ENCODE results near the gene NDUFS8.
"Not testable (repeated sequence)": the region's sequence is repeated elsewhere in the genome, so short reads cannot be mapped to it uniquely, and the experiment has no call there.

The NDUFS8 gene

DNA sequence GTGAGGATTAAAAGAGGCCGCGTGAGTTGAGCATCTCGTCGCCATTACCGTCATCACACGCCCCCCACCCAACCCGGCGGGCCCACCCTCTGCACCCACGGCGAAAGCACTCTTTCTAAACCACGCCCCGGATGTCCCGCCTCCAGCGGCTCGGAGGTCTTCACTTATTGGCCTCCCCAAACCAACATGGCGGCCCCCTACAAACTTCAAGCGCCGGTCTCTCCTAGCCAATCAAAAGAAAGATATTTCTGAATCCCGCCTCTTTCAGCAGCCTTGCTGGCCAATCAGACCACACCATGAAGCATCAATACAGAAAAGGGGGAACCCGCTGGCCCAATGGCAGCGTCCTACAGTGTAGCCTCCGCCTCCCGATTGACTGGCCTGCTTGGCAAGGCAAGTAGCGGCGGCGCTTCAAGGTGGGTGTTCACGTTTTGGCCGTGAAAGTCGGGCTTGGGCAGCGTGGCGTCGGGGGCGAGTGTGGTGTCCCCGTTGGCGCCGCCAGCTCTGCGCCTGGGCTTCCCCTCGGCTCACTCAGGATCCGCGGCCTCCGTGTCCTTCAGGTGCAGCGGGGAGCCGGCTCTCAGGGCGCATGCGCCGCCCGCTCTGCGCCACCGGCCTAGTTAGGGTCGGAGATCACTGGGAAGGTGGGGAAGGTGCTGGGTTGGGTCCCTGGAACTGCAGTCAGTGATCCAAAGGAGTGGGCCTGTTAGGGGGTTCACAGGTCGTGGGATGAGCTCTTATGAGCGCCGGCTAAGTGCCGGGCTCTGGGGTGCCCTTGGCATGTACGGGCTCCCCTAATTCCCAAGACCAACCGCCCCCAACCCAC is at the start of gene NDUFS8:
Gene NDUFS8, plus strand, starts transcription at position 364 of the 826 bp plus-strand sequence. CDS start 1,471 bp downstream, outside the sequence.
- peak; percentile 93 for DNase-seq (ENCODE audit: low read depth)

GRCh38 chr11:67981226-67981625 is 49.3 kb upstream of the NDUFS8 start:
- DNase-seq (ENCODE audit: low read depth) = not testable (repeated sequence)

- DNase-seq (ENCODE audit: low read depth) = not testable (repeated sequence)
Measured at GRCh38 chr11:67982255-67982857, 48.1 kb upstream of the NDUFS8 start.

DNA sequence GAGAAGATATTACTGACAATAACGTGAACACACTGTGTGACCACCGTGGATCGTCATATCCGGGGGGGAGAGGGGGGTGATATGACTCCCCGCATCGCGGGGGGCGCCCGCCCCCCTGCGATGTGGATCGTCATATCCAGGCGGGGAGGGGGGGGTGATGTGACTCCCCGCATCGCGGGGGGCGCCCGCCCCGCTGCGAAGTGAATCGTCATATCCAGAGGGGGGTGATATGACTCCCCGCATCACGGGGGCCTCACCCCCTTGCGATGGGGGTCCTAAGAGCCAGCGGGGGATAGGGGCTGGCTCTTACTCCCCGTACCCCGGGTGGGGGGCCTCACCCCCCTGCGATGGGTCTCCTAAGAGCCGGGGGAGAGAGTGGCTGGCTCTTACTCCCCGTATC is 46.5 kb upstream of the NDUFS8 start:
- no peak for DNase-seq (ENCODE audit: low read depth)

GRCh38 chr11:67985302-67985701 is 45.2 kb upstream of the NDUFS8 start:
- DNase-seq (ENCODE audit: low read depth) = not testable (repeated sequence)

GRCh38 chr11:67990546-67991346 is 39.7 kb upstream of the NDUFS8 start:
- not testable (repeated sequence) for DNase-seq (ENCODE audit: low read depth)

- DNase-seq (ENCODE audit: low read depth) = not testable (repeated sequence)
Measured at GRCh38 chr11:67991347-67992121, 38.9 kb upstream of the NDUFS8 start.

- DNase-seq (ENCODE audit: low read depth) = peak; percentile 31
Measured at GRCh38 chr11:67993821-67994220, 36.7 kb upstream of the NDUFS8 start.

DNA sequence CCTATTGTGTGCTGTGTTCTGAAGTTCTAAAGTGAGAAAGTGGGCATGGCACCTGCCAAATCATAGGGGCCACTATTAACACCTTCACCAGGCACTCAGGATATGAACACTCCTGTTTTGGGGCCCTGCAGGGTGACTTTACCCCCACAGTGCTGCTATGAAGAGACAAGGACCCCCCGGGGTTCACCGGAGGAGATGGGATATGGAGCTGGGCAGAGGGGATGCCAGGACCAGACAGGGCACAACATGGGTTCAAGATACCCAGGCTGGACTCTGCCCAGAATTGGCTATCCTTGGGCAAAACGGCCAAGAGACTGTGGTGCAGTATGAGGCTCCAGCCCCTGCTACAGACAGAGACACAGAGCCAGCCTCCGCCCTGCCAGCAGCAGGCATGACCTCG is 36.1 kb upstream of the NDUFS8 start:
- not testable (repeated sequence) for DNase-seq (ENCODE audit: low read depth)

DNA sequence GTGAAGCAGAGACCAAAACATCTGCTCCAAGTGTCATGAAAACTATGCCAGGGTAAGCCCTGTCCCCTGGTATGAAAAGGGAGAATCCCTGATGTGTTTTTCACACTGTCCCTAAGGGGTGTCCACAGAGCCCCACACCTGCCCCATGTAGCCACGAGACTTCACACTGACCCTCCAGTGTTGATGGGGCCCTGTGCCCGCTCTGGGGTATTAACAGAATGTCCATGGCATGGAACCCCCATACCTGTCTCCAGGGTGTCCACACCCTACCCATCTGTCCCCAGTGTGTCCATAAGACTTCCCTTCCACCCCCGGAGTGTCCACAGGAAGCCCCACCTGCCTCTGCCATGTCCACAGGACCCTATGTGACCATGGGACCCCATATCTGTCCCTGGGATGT is 35.4 kb upstream of the NDUFS8 start:
- DNase-seq (ENCODE audit: low read depth) = not testable (repeated sequence)

DNA sequence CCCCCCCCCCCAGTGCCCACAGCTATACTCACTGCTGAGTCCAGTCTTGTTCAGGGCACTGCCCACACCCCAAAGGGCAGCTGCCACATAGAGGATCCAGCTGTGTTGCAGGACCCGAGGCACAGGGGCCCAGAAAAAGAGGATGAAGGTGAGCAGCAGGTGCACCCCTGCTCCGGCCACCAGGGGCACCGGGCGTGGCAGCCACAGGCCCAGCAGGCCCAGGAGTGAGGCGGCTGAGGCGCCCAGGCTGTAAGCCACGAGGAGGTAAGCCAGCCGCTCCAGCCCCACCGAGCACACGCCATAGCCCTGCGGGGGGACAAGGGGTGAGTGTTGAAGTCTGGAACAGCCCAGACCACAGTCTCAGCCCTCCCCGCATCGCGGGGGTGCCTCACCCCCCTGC is 34.9 kb upstream of the NDUFS8 start:
- not testable (repeated sequence) for DNase-seq (ENCODE audit: low read depth)

DNA sequence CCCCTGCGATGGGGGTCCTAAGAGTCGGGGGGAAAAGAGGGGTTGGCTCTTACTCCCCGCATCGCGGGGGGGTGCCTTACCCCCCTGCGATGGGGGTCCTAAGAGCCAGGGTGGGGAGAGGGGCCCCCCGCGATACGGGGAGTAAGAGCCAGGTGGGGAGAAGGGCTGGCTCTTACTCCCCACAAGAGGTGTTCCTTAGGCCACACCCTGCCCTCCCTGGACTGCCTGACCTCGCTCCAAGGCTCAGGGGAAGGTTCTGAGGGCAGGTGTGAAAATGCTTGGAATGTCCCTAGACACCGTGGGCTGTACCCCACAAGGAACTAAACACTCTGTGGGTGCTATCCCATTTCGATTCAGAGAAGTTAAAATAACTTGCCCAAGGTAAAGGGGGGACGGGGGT is 34.4 kb upstream of the NDUFS8 start:
- no peak for DNase-seq (ENCODE audit: low read depth)

DNA sequence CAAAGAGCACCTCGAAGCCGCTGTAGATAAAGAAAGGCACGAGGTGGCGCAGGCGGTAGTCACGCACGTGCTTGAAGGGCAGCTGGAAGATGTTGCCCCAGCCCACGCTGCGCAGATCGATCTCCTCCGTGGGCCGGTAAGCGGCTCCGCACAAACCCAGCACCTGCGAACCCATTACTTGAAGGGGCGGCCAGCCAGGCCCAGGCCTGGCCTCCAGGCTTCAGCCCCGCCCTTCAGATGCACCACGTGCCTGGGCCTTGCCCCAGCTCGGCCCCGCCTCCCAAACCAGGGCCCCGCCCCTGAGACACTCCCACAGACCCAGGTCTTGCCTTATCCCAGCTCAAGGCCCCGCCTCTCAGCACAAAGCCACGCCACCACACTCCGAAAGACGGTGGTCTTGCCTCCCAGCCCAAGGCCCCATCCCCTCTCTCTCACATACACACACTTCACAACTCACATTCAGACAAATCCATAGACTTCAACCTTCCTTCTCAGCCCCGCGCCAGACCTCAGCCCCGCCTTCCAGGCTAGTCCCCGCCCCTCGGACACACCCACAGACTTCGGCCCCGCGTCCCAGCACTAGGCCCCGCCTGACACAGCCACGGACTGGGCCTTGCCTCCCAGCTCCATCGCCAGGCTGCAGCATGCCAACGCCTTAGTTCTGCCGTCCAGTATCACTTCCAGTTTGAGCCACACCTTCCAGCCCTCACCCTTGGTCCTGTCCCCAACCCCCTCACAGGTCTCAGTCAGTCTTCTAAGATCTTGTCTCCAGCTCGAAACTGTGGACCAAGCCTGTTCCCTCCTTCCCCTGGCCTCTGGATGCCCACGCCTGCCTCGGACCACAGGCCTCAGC is 33.6 kb upstream of the NDUFS8 start:
- DNase-seq (ENCODE audit: low read depth) = peak; percentile 43

- no peak for DNase-seq (ENCODE audit: low read depth)
Measured at GRCh38 chr11:67997475-67997921, 33.0 kb upstream of the NDUFS8 start.

DNA sequence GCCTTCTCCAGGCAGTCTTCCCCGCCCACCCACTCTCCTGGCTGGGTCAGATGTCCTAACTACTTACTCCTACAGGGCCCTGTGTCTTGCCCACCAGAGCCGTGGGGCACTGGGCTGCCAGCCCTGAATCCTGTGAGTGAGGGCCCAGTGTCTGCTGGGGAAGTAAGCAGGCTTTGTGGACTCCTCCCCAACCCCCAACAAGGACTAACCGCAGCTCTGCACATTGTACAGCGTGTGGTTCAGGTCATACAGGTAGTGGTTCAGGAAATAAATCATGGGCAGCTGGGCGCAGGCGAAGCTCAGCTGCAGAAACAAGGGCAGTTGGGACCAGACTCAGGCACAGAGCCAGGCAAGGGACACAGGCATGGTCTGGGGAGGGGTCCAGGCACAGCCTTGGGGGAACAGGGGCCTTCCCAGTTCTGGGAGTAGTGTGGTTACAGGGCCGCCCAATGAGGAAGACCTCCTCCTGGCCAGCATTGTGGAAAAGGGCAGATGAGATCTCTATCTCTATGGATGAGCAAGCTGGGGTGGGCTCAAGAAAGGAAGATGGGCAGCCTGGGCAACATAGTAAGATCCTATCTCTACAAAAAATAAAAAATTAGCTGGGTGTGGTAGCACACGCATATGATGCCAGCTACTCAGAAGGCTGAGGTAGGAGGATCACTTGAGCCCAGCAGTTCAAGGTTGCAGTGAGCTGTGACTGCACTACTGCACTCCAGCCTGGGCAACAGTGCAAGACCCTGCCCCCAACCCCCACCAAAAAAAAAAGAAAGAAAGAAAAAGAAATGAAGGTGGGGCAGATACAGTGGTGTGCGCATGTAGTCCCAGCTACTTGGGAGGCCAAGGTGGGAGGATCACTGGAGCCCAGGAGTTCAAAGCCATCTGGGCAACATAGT is 32.1 kb upstream of the NDUFS8 start:
- no peak for DNase-seq (ENCODE audit: low read depth)

- no peak for DNase-seq (ENCODE audit: low read depth)
Measured at GRCh38 chr11:67999201-67999629, 31.3 kb upstream of the NDUFS8 start.

DNA sequence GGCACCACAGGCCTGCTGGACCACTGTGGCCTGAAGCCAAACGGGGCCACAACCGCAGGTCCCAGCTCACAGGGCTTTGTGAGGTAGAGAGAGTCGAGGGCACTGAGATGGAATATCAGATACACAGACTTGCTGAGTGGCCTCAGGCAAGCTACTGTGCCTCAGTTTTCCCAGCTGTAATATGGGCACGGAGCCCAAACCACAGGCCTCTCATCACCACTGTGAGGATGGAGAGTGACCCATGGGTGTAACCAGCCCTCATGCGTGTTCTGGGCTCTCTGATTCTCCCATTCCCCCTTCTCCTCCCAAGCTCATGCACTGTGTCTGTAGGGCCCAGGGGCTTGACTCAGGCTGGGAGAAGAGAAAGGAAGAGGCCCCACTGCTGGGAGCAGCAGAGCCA is 30.8 kb upstream of the NDUFS8 start:
- no peak for DNase-seq (ENCODE audit: low read depth)

DNA sequence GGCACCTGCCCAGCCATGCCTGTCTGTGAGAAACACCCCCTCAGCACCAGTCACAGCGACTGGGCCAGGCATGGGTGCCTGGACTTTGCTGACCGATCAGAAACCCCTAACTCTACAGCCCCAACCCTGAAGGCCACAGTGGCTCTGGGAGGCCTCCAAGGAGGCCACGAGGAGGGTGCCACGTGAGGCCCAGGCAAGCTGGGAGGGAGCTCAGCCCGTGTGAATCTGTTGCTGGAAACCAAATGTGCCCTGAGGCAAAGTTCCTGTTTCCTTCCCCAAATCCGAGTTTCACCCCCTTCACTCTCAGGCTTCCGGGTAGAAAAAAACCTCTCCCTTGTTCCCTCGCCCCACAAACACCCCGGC is 27.9 kb upstream of the NDUFS8 start:
- no peak for DNase-seq (ENCODE audit: low read depth)

DNA sequence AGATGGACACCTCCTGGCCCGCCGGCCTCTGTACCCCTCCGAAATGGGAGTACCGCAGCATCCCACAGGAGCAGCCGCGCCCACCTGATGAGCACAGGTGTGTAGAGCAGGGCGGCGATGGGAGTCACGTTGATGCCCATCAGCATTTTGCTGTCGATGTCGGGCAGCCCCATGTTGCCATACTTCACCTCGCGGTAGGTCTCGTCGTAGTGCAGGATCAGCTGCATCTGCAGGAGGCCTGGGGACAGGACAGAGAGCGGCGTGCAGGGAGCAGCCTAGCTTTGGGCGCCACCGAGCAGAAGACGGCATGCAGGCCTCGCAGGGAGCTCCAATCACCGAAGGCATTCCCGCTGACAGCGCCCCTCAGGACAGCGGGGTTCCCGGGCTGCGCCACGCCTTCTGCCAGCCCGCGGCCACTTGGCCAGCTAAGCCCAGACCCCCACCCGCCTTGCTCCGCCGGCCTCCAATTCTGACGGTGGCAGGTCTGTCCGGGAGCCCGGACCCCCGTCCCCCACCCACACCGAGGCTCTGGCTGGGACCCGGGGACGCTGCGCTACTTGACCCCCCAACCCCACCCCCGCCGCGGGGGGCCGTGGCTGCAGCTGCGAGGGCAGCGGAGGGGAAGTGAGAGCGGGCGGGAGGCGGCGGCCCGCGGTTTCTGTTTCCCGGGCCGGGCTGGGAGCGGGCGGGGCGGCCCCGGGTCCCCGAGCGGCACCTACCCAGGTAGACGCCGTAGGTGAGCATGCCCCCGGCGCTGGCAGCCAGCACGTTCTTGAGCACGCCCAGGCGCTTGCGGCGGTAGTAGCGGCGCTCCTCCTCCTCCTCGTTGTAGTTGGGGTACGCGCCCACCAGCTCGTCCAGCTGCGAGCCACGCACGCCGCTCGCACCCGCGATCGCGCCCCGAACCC is 27.3 kb upstream of the NDUFS8 start:
- DNase-seq (ENCODE audit: low read depth) = peak; percentile 35
